Measurements from ENCODE around the gene UBE2I.

The UBE2I gene

DNA sequence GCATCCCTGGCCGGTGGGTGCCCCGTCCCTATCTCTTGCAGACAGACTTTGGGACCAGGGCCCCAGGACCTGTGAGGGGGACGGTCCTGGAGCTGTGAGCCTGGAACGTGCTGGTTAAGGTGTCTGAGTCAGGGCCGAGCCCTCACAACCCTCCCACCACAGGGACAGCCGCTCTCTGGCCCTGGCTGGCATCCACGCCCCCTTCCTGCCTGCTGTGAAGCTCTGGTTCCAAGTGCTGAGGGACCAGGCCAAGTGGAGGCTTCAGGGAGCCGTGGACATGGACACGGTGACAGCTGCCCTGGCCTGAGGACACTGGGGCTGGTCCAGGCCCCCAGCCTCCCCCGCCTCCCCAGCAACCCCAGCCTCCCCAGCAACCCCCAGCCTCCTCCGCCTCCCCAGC lies 35.7 kb downstream of the UBE2I start (continued):
- TF ChIP-seq ZNF830 (tag by site-specific recombination; IDR thresholded peaks at IDR 0.05; ENCODE audit: low read depth) (no peak), ZNF660 (tag by site-specific recombination; IDR thresholded peaks at IDR 0.05) (no peak)

DNA sequence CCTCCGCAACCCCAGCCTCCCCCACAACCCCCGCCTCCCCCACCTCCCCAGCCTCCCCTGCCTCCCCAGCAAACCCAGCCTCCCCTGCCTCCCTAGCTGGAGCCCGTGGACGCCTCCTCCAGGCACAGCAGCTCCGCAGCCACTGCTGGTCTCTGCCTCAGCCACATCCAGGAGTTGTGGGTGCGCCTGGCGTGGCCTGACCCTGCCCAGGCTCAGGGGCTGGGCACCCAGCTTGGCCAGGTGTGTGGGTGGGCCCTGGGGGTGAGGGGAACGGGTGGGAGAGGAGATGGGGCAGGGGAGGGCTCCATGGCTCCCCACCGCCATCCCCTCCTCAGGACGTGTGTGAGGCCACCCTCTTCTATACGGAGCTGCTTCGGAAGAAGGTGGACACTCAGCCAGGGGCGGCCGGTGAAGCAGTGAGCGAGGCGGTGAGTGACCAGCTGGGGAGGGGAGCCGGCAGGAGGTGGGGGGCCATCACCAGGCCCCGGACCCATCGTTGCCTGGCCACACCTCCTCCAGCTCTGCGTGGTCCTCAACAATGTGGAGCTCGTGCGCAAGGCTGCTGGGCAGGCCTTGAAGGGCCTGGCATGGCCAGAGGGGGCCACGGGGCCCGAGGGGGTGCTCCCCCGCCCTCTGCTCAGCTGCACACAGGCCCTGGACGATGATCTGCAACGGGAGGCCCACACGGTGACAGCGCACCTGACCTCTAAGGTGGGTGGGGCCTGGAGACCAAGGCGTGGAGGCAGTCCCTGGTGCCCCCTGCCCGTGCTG lies 36.4 kb downstream of the UBE2I start:
- no peak overlapping the region for H3K4me3 ChIP-seq (ENCODE audit: low read depth, low read length)
- ChIA-PET CTCF (interaction anchor here (1.3 kb wide), 1 partner anchor 16 kb away, joined by 3 read pairs; no protein-coding TSS in a partner anchor), POLR2A (interaction anchor here (0.7 to 2.0 kb wide), 2 partner anchors 36 to 82 kb away, joined by 5 to 7 read pairs; partner anchors contain the start of gene UBE2I)
- peaks cover 4% of the 10 kb centered on the region; the same call in 1 of the 2 replicates for H3K4me1 ChIP-seq (ENCODE audit: control insufficient read depth, insufficient read depth, low read length)
- TF ChIP-seq KLF9 (tag by site-specific recombination; IDR thresholded peaks at IDR 0.05; ENCODE audit: low read depth) (no peak), EGR2 (tag by site-specific recombination; IDR thresholded peaks at IDR 0.05; ENCODE audit: low read depth) (peak; percentile 19; the same call in 1 of the 2 replicates), TSHZ1 (tag by site-specific recombination; IDR thresholded peaks at IDR 0.05; ENCODE audit: borderline replicate concordance) (no peak), ZNF660 (tag by site-specific recombination; IDR thresholded peaks at IDR 0.05) (no peak), ZFHX2 (tag by site-specific recombination; conservative IDR thresholded peaks at IDR 0.05) (no peak), ZIC2 (tag by site-specific recombination; IDR thresholded peaks at IDR 0.05) (no peak), ZNF426 (tag by site-specific recombination; IDR thresholded peaks at IDR 0.05) (no peak), ZFP69B (tag by site-specific recombination; IDR thresholded peaks at IDR 0.05) (no peak)
- H3K27ac ChIP-seq (ENCODE audit: extremely low read depth, low read depth, low read length) = no peak overlapping the region
- H3K36me3 ChIP-seq (ENCODE audit: control insufficient read depth in 2 of 2, insufficient read depth in 1 of 2, low read length in 2 of 2) = peaks cover 0 to 34% of the 10 kb centered on the region in 2 experiments; a peak in 1 of 3 replicates
- H3K9me3 ChIP-seq (ENCODE audit: control insufficient read depth, insufficient read depth, low read depth, low read length) = no peaks in the 10 kb centered on the region

DNA sequence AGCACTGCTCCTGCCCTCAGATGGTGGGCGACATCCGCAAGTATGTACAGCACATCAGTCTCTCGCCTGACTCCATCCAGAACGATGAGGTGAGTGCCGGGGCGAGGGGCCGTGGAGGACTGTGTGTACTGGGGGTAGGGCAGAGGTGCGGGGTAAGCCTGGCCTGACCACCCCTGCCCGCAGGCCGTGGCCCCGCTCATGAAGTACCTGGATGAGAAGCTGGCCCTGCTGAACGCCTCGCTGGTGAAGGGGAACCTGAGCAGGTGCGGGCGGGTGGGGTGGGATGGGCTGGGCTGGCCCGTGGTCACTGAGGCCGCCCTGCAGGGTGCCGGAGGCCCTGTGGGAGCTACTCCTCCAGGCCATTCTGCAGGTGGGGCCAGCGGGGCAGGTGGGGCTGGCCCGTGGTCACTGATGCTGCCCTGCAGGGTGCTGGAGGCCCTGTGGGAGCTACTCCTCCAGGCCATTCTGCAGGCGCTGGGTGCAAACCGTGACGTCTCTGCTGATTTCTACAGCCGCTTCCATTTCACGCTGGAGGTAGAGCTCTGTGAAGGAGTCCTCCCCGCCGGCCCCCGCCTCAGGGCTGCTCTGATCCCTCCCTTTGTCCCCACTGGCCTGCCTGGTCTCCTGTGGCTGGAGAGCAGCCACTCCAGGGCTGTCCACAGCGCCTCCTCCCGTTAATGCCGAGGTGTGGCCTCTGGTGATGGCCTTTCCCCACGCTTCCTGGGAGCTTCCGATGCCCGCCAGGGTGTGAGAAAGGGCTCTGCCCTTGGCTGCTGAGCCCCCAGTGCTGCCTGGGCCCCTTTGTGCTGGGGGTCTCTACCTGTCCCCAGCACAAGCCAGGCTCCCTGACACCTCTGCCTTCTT lies 37.2 kb downstream of the UBE2I start:
- POLR2A ChIA-PET = interaction anchor here (0.8 to 2.0 kb wide), 2 partner anchors 11 to 37 kb away, joined by 3 to 7 read pairs; partner anchors contain the start of gene UBE2I
- Histone ChIP-seq H3K9me3 (ENCODE audit: control insufficient read depth, insufficient read depth, low read depth, low read length) (no peaks in the 10 kb centered on the region), H3K4me3 (ENCODE audit: low read depth, low read length) (no peak overlapping the region), H3K36me3 (ENCODE audit: control insufficient read depth in 2 of 2, insufficient read depth in 1 of 2, low read length in 2 of 2) (peaks cover 0 to 34% of the 10 kb centered on the region in 2 experiments; a peak in 1 of 3 replicates), H3K27ac (ENCODE audit: extremely low read depth, low read depth, low read length) (no peak overlapping the region), H3K4me1 (ENCODE audit: control insufficient read depth, insufficient read depth, low read length) (peaks cover 4% of the 10 kb centered on the region; the same call in 1 of the 2 replicates)
- CTCF ChIA-PET = interaction anchor here (0.7 to 1.3 kb wide), 3 partner anchors 15 to 17 kb away, joined by 3 read pairs; no protein-coding TSS in a partner anchor
- TF ChIP-seq KLF9 (tag by site-specific recombination; IDR thresholded peaks at IDR 0.05; ENCODE audit: low read depth) (no peak), ZNF174 (tag by site-specific recombination; IDR thresholded peaks at IDR 0.05) (no peak), ZNF645 (tag by site-specific recombination; IDR thresholded peaks at IDR 0.05) (no peak), SCRT2 (tag by site-specific recombination; IDR thresholded peaks at IDR 0.05) (no peak), REPIN1 (tag by site-specific recombination; IDR thresholded peaks at IDR 0.05; ENCODE audit: low read depth) (no peak), ZNF791 (tag by site-specific recombination; IDR thresholded peaks at IDR 0.05) (no peak), ZNF311 (tag by site-specific recombination; IDR thresholded peaks at IDR 0.05; ENCODE audit: borderline replicate concordance) (no peak), GLI4 (tag by site-specific recombination; IDR thresholded peaks at IDR 0.05) (no peak), KLF10 (tag by site-specific recombination; IDR thresholded peaks at IDR 0.05) (no peak), ZNF239 (tag by site-specific recombination; IDR thresholded peaks at IDR 0.05) (no peak), CTCF (tag by site-specific recombination; IDR thresholded peaks at IDR 0.05) (peak; percentile 23; the same call in 1 of the 2 replicates), ZBTB1 (tag by site-specific recombination; IDR thresholded peaks at IDR 0.05) (no peak)

Data from HEK293 (cell line).